NT2/D1 (cell line): ENCODE data around the gene ANGPT4.

Source experiments
- DNase-seq: peaks from one replicate; pipeline ENCODE4 v3.0.0-alpha.2; 2011; ENCODE audit warnings: low read depth, low spot score
- H3K27me3 ChIP-seq: 2 replicates; pipeline ENCODE4 v1.6.0; 2011; ENCODE audit warnings: mild to moderate bottlenecking; ENCODE audit not compliant: insufficient read length, insufficient read depth
- H3K36me3 ChIP-seq: 2 replicates; pipeline ENCODE4 v1.6.1; 2011; ENCODE audit warnings: mild to moderate bottlenecking, low read length, mixed read lengths; ENCODE audit not compliant: insufficient read depth, insufficient read length
- H3K4me1 ChIP-seq: 2 replicates; pipeline ENCODE4 v1.5.1; 2011; ENCODE audit not compliant: insufficient read depth, insufficient read length
- H3K4me3 ChIP-seq: 2 replicates; pipeline ENCODE4 v1.5.1; 2011; ENCODE audit warnings: low read depth; ENCODE audit not compliant: insufficient read length
- H3K9ac ChIP-seq: 2 replicates; pipeline ENCODE4 v1.6.0; 2011; ENCODE audit warnings: low read depth; ENCODE audit not compliant: insufficient read length
- H3K9me3 ChIP-seq: 2 replicates; pipeline ENCODE4 v1.5.1; 2011; ENCODE audit warnings: mild to moderate bottlenecking, low read length; ENCODE audit not compliant: insufficient read depth
- SUZ12 ChIP-seq: IDR thresholded peaks from 2 replicates; pipeline ENCODE4 v1.6.1; 2011; ENCODE audit not compliant: insufficient read length, insufficient read depth; ENCODE audit errors: extremely low read depth
- YY1 ChIP-seq: IDR thresholded peaks from 2 replicates; pipeline ENCODE4 v1.6.1; 2011; ENCODE audit not compliant: insufficient read length, insufficient read depth
- ZNF274 ChIP-seq: IDR thresholded peaks from 2 replicates; pipeline ENCODE4 v1.6.1; 2011; ENCODE audit warnings: mild to moderate bottlenecking, low read depth, low read length

Gene ANGPT4

DNA sequence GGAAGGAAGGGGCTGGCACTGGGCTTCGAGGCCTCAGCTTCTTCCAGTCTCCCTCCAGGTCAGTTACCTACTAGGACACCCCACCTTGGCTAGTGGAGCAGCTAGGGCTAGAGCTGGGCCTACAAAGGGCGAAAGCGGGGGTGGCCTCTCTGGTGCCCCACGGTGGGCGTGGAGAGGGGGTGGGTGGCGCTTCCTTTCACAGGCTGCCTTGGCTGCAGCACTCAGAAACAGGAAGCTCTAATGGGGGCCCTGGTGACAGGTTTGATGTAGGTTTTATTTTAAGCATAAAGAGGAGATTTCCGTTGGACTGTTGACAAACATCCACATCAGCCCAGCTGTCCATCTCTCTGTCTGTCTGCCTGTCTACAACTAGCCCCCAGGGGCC lies 69.2 kb downstream of the ANGPT4 start:
- Histone ChIP-seq H3K9ac (no peak overlapping the region), H3K27me3 (peaks cover 17% of the 10 kb centered on the region), H3K4me3 (no peak overlapping the region), H3K9me3 (no peaks in the 10 kb centered on the region), H3K36me3 (peaks cover 8% of the 10 kb centered on the region), H3K4me1 (peaks cover 9% of the 10 kb centered on the region)
- no peak for DNase-seq
- TF ChIP-seq SUZ12 (no peak), ZNF274 (no peak), YY1 (no peak)

DNA sequence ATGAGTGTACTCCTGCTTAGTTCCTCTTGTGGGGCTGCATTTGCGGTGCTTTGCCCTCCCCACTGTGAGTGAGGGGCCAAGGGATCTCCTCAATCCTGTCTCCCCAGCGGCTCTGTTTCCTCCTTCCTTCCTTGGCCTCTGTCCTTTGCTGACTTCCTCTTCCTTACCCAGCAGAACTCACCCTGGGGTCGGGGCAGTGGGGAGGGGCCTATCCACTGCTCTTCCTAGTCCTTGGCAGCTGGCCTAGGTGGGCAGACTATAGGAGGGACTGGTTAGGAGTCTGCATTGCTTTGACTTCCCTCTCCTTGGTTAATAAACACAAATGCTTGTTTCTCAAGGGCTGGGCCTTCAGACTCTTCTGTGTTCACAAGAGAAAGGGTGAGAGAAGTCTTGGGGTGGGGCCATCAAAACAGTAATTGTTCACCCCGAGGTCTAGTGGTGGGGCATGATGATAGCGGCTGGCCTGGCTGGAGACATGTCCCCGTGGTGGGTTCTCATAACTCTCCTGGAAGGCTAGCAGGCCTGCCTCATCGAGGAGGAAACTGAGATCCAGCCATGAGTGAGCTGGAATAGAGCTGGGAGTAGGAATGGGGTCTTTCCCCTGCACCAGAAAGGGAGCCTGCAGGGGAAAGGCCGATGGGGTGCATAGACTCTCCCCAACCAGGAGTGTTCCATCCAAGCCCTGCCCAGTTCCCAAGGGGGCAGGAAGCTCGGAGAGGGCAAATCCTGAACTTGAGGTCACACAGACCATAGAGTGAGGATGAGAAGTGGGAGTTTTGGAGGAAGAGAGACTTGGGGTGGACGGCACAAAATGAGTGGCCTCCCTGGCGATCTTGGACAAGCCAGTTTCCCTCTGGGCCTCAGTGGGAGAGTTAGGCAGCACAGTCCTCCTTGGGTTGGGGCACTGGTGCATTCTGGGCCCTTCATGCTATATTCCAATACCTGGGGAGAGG lies 69.9 kb downstream of the ANGPT4 start:
- TF ChIP-seq SUZ12: no peak
- TF ChIP-seq ZNF274: no peak
- TF ChIP-seq YY1: no peak

DNA sequence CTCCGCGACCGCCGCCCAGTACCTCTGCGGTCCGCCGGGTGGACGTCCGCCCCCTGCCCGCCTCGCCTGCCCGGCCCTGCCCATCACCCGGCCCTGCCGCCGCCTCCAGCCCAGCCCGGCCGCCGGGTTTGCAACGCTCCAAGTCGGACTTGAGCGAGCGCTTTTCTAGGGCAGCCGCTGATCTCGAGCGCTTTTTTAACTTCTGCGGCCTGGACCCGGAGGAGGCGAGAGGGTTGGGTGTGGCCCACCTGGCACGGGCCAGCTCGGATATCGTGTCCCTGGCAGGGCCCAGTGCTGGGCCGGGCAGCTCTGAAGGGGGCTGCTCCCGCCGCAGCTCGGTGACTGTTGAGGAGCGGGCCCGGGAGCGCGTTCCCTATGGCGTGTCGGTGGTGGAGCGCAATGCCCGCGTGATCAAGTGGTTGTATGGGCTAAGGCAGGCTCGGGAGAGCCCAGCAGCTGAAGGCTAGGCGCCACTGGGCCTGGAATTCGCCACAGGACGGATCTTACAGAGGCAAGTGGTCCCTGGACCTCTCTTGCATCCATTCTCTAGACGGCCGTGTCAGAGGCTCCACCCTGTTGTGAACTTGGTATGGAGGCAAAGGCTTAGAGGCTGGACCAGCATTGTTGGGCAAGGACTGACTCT lies 70.8 kb downstream of the ANGPT4 start:
- H3K9ac ChIP-seq: no peak overlapping the region
- H3K36me3 ChIP-seq: peaks cover 8% of the 10 kb centered on the region
- no peaks in the 10 kb centered on the region for H3K9me3 ChIP-seq
- peaks cover 9% of the 10 kb centered on the region for H3K4me1 ChIP-seq
- no peak for DNase-seq
- TF ChIP-seq ZNF274 (no peak), SUZ12 (no peak), YY1 (no peak)
- H3K4me3 ChIP-seq: peak overlapping the region; percentile 32
- H3K27me3 ChIP-seq: peaks cover 28% of the 10 kb centered on the region

More for the DNA sequence above, 69.9 kb downstream of the ANGPT4 start:
- no peaks in the 10 kb centered on the region for H3K9me3 ChIP-seq
- no peak overlapping the region for H3K4me3 ChIP-seq
- H3K36me3 ChIP-seq: peaks cover 8% of the 10 kb centered on the region
- H3K27me3 ChIP-seq: peaks cover 23% of the 10 kb centered on the region
- peaks cover 9% of the 10 kb centered on the region for H3K4me1 ChIP-seq
- H3K9ac ChIP-seq: no peak overlapping the region
- DNase-seq: no peak

DNA sequence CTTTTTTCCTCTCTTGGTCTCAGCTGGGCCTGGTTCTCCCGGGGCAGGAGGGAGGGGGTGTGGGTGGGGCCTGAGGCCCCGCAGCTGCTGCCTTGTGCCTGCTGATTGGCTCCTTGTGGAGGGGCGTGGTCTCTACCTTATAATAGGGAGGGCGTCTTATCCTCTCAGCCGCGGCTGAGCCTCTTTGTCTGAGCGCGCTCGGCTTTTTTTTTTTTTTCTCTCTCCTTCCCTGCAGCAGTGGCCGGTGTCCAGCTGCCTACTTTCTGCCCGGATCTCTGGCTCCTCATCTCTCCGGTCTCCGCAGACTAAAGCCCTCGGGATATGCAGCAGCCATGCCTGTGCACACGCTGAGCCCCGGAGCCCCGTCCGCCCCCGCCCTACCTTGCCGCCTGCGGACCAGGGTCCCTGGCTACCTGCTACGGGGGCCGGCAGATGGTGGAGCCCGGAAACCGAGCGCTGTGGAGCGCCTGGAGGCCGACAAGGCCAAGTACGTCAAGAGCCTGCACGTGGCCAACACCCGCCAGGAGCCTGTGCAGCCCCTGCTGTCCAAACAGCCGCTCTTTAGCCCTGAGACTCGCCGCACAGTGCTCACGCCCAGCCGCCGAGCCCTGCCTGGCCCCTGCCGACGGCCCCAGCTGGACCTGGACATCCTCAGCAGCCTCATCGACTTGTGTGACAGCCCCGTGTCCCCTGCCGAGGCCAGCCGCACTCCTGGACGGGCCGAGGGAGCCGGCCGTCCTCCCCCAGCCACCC lies 71.5 kb downstream of the ANGPT4 start:
- no peaks in the 10 kb centered on the region for H3K9me3 ChIP-seq

DNA sequence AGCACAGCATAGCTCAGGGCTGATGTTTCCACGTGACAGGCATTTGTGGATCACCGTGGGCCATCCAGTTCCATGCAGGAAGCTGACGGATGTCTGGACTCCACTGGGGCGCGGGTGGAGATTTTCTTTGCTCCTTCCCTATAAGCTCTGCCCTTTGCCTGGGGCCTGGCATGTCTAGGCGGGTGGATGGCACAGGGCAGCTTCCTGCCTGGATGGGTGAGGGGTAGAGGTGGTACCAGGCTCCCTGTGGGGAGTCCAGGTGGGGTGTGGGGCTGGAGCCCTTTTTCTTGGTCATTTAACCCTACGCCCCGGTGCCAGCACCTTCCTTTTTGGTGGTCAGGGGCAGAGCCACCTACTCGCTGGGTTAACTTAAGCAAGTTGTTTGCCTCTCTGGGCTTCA lies 72.2 kb downstream of the ANGPT4 start:
- DNase-seq: no peak
- peaks cover 28% of the 10 kb centered on the region for H3K27me3 ChIP-seq
- TF ChIP-seq SUZ12 (no peak), YY1 (no peak), ZNF274 (no peak)
- no peak overlapping the region for H3K4me3 ChIP-seq
- no peaks in the 10 kb centered on the region for H3K9me3 ChIP-seq
- H3K4me1 ChIP-seq: peaks cover 14% of the 10 kb centered on the region
- peaks cover 8% of the 10 kb centered on the region for H3K36me3 ChIP-seq
- H3K9ac ChIP-seq: peak overlapping the region; percentile 67

More for the DNA sequence above, 71.5 kb downstream of the ANGPT4 start:
- peak overlapping the region; percentile 32 for H3K4me3 ChIP-seq
- peaks cover 28% of the 10 kb centered on the region for H3K27me3 ChIP-seq
- peak; percentile 90 for DNase-seq
- no peak for TF ChIP-seq ZNF274
- TF ChIP-seq YY1: no peak
- TF ChIP-seq SUZ12: no peak
- H3K36me3 ChIP-seq: peaks cover 8% of the 10 kb centered on the region
- H3K4me1 ChIP-seq: peaks cover 14% of the 10 kb centered on the region
- H3K9ac ChIP-seq: peak overlapping the region; percentile 76

DNA sequence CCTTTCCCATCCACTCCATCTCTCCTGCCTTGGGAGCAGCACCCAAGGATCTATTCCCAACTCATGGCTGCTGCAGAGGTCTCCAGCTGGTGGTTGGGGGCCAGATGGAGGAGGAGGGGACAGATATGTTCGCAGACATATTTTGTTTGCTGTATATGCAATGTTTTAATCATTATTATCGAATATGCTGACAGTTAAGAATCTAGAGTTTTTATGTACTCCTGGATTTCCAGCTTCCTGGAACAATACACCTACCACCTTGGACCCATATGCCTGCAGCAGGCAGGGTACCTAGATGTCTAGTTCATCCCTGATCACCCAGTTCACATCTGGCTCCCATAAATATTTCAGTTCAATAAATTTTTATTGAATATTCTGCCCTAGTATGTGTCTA lies 73.6 kb downstream of the ANGPT4 start:
- Histone ChIP-seq H3K36me3 (peaks cover 6% of the 10 kb centered on the region), H3K9ac (no peak overlapping the region), H3K4me1 (peaks cover 11% of the 10 kb centered on the region), H3K4me3 (no peak overlapping the region), H3K27me3 (peaks cover 28% of the 10 kb centered on the region), H3K9me3 (no peaks in the 10 kb centered on the region)
- DNase-seq: no peak
- TF ChIP-seq SUZ12 (no peak), YY1 (no peak), ZNF274 (no peak)
